IPS DF 6.9 (cell line): ENCODE data around the gene BBS12.
A peak's percentile ranks its signal among the peaks of the same experiment; 100 is the strongest.

Experiments used
- DNase-seq: peaks from one replicate; pipeline ENCODE4 v3.0.0-alpha.2; 2013; ENCODE audit warnings: low read depth, low spot score
- H3K27ac ChIP-seq: one replicate; pipeline ENCODE4 v1.5.1; 2013; ENCODE audit warnings: low read length, control low read depth
- H3K27me3 ChIP-seq: 2 replicates; pipeline ENCODE4 v1.6.1; 2013; ENCODE audit warnings: mild to moderate bottlenecking, low read length; ENCODE audit not compliant: control insufficient read depth, insufficient read depth
- H3K36me3 ChIP-seq: 2 replicates; pipeline ENCODE4 v1.6.1; 2013; ENCODE audit warnings: low read length; ENCODE audit not compliant: control insufficient read depth, insufficient read depth
- H3K4me1 ChIP-seq: 2 replicates; pipeline ENCODE4 v1.6.1; 2013; ENCODE audit warnings: low read length; ENCODE audit not compliant: control insufficient read depth, insufficient read depth
- H3K4me3 ChIP-seq: 2 replicates; pipeline ENCODE4 v1.5.1; 2013; ENCODE audit warnings: mild to moderate bottlenecking, low read length
- H3K9me3 ChIP-seq: 2 replicates; pipeline ENCODE4 v1.6.1; 2013; ENCODE audit warnings: low read length, inconsistent platforms; ENCODE audit not compliant: control insufficient read depth, insufficient read depth
- WGBS: extraction: QIAGEN DNeasy Blood & Tissue Kit; methylation state at CpG from one replicate; pipeline ENCODE4 v1.1.7; 2013; ENCODE audit warnings: mixed read lengths, missing lambda C conversion rate; ENCODE audit not compliant: insufficient read length, insufficient coverage; 5-methylcytosine and 5-hydroxymethylcytosine counted together

Gene BBS12

DNA sequence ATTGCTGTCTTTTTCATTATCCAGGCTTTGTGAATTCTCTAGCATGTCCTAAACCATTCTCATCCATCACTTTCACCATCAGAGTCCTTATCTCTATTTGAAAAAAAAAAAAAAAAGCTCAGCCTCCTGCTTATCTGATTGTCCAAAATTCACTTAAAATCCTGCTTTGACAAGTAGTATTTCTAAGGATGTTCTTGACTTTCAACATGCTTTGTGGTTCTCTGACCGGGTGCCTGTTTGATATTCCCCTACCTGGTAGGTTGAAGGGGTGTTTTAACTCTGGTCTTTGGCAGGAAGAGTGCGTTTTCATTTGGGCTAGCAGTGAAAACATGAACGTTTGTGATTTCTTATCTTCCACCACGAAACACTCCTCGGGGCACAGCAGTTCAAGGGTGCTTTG lies 17.3 kb upstream of the BBS12 start:
- no peak overlapping the region for H3K27ac ChIP-seq
- WGBS = no CpG with 5 or more reads among the region's 5 CpGs
- no peaks in the 10 kb centered on the region for H3K36me3 ChIP-seq
- no peaks in the 10 kb centered on the region for H3K9me3 ChIP-seq
- DNase-seq = no peak
- H3K4me1 ChIP-seq = no peaks in the 10 kb centered on the region
- H3K27me3 ChIP-seq = no peaks in the 10 kb centered on the region
- no peak overlapping the region for H3K4me3 ChIP-seq

DNA sequence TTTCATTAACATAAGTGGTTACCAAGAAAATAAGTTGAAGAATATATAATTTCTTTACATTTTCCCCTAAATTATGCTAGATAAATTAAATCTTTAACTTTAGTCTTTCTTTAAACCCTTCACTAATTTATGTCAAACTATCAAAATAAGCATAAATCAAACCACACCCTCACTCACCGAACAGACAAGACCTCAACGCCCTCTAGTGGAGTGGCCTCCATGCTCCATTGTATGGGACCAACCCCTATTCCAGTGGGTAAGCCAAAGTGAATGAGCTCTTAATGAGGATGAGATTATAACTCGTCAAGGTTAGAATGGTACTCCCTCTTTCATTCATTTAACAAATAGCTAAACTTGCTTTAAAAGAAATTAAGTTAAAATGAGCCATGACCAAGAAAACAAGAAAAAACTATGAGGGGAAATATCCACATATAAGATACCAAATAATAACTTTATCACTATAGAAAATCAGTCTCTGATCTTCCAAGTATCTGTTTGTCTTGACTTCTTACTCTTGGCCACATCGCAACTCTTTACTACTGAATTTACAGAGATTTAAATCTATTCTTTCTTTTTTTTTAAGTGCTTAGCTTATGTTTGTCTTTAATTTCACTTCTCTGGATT lies 15.6 kb upstream of the BBS12 start:
- Histone ChIP-seq H3K9me3 (no peaks in the 10 kb centered on the region), H3K27me3 (no peaks in the 10 kb centered on the region), H3K36me3 (no peaks in the 10 kb centered on the region), H3K27ac (no peak overlapping the region), H3K4me3 (no peak overlapping the region), H3K4me1 (no peaks in the 10 kb centered on the region)
- WGBS = 100% methylated on average over 1 of the region's 4 CpGs
- peak; percentile 57 for DNase-seq

DNA sequence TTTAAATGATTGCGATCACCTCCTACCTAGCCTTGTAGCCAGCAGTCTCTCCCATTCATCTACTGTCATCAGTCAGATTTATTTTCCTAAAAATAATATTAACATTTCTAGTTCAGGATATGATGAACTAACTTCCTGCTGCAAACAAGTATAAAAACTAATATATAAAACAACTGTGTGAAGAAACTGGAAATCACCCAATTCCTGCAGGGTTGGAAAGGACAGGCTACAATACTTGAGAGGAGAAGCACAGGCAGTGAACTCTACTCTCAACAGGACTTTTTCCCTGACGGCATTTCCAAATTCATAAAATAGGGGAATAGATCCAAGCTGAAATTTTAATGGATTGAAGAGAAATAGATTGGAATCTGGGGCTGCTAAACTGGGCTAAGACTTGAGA lies 14.2 kb upstream of the BBS12 start:
- Histone ChIP-seq H3K4me3 (no peak overlapping the region), H3K9me3 (no peaks in the 10 kb centered on the region), H3K27me3 (no peaks in the 10 kb centered on the region), H3K4me1 (no peaks in the 10 kb centered on the region), H3K36me3 (no peaks in the 10 kb centered on the region), H3K27ac (no peak overlapping the region)
- no CpG with 5 or more reads among the region's 2 CpGs for WGBS
- no peak for DNase-seq

DNA sequence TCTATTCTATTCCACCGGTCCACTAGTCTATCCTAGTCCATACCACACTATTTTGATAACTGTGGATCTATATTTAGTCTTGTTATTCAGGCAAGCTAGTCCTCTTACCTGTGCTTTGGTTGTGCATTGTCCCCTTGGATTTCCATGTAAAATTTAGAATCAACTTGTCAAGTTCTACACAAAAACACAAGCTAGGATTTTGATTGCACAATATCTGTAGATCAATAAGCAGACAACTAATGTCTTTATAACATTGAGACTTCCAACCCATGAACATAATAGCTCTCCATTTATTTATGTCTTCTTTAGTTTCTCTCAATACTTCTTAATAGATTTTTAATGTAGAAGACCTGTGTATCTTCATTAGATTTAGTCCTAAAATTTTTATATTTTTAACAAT lies 10.2 kb upstream of the BBS12 start:
- no peaks in the 10 kb centered on the region for H3K36me3 ChIP-seq
- H3K4me3 ChIP-seq = no peak overlapping the region
- no peak overlapping the region for H3K27ac ChIP-seq
- no peak for DNase-seq
- H3K9me3 ChIP-seq = no peaks in the 10 kb centered on the region
- no CpG with 5 or more reads among the region's 1 CpG for WGBS
- H3K27me3 ChIP-seq = no peaks in the 10 kb centered on the region
- H3K4me1 ChIP-seq = no peaks in the 10 kb centered on the region

DNA sequence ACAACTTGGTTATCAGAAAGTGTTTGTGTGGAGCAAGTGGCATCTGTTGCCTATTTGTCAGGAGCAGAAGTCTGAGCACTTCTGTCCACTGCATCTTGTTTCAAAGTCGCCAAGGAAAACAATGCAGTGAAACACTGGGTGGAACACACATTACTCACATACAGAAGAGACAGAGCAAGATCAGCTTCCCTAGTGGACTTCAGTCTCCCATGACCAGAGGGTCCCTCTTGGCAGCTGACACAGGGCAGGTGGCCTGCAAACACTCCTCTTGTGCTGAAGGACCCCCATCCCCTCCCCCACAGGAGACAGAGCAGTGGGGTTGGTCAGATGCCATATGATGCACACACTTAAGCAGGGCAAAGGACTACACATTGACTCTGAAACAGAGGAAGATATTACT lies 3.6 kb upstream of the BBS12 start:
- no CpG with 5 or more reads among the region's 1 CpG for WGBS
- Histone ChIP-seq H3K4me1 (no peaks in the 10 kb centered on the region; the same call in 1 of the 2 replicates), H3K27ac (no peak overlapping the region), H3K27me3 (no peaks in the 10 kb centered on the region), H3K9me3 (no peaks in the 10 kb centered on the region), H3K4me3 (no peak overlapping the region), H3K36me3 (no peaks in the 10 kb centered on the region)
- no peak for DNase-seq

DNA sequence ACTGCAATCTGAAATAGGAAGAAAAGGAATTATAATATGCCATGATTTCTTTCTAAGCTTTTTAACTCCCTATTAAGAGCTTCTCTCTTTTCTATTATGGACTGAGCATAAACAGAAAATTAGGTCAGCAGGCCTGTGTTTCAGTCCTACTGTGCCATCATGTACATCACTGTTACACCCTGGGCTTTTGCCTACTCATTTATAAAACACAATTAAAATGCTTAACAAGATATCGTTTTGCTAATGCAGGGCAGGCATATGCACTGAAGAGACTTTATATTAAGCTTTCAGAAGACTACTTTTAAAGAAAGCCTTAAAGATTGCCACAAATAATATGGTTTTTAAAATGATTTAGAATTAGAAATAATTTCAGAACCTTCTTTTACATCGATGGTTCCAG lies 828 bp upstream of the BBS12 start:
- Histone ChIP-seq H3K9me3 (no peaks in the 10 kb centered on the region), H3K4me1 (no peaks in the 10 kb centered on the region; the same call in 1 of the 2 replicates), H3K27ac (no peak overlapping the region), H3K4me3 (no peak overlapping the region), H3K27me3 (no peaks in the 10 kb centered on the region), H3K36me3 (no peaks in the 10 kb centered on the region)
- WGBS = no CpG with 5 or more reads among the region's 2 CpGs
- DNase-seq = no peak

DNA sequence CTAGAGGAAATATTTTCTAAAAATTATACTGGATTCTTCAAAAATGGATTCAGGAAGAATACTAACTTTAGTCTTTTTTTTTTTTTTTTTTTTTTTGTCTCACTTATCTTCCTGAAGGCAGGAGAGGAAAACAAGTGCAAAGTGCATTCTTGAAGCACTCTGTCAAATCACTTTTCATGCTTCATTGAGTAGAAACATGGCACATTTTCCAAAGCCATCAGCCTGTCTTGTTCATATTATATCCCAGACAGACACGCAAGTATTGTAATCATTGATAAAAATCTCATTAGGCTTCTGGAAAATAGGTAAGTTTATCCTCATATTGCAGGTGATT lies 1.2 kb downstream of the BBS12 start:
- no CpG with 5 or more reads among the region's 1 CpG for WGBS
- H3K27ac ChIP-seq = no peak overlapping the region

DNA sequence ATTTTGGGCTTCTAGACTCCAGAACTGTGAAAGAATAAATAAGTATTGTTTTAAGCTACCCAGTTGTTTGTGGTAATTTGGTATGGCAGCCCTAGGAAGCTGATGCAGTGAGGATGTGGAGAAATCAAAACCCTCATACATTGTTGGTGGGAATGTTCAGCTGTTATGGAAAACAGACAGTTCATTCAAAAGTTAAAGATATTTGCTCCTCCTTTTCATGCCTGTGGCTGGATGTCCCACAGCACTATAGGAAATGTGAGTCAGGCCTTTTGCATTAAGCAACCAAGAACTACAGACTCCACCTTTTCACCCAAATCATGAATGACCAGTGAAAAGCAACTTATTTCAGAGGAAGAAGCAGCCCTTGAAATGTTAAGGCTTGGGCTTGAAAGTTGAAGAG lies 6.7 kb downstream of the BBS12 start:
- Histone ChIP-seq H3K4me1 (no peaks in the 10 kb centered on the region), H3K27me3 (no peaks in the 10 kb centered on the region), H3K4me3 (no peak overlapping the region), H3K36me3 (no peaks in the 10 kb centered on the region), H3K9me3 (no peaks in the 10 kb centered on the region), H3K27ac (no peak overlapping the region)
- no peak for DNase-seq

More for the DNA sequence above, 1.2 kb downstream of the BBS12 start:
- H3K9me3 ChIP-seq = no peaks in the 10 kb centered on the region
- no peak overlapping the region for H3K4me3 ChIP-seq
- no peaks in the 10 kb centered on the region for H3K27me3 ChIP-seq
- H3K36me3 ChIP-seq = no peaks in the 10 kb centered on the region
- no peaks in the 10 kb centered on the region; the same call in 1 of the 2 replicates for H3K4me1 ChIP-seq
- no peak for DNase-seq

DNA sequence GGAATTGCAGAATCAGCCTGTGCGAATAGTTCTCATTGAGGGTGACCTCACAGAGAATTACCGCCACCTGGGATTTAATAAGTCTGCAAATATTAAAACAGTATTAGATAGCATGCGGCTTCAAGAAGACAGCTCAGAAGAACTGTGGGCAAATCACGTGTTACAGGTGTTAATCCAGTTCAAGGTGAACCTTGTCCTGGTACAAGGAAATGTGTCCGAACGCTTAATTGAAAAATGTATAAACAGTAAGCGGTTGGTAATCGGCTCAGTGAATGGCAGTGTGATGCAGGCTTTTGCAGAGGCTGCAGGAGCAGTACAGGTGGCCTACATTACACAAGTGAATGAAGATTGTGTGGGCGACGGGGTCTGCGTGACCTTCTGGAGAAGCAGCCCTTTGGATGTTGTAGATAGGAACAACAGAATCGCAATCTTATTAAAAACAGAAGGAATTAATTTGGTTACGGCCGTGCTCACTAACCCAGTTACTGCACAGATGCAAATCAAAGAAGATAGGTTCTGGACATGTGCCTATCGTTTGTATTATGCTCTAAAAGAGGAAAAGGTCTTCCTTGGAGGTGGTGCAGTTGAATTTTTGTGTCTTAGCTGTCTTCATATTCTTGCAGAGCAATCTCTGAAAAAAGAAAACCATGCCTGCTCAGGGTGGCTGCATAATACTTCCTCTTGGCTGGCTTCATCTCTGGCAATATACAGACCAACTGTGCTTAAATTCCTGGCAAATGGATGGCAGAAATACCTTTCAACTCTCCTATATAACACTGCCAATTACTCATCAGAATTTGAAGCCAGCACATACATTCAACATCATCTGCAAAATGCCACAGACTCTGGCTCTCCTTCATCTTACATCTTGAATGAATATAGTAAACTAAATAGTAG lies 10.7 kb downstream of the BBS12 start:
- no peaks in the 10 kb centered on the region for H3K9me3 ChIP-seq
- no peaks in the 10 kb centered on the region for H3K27me3 ChIP-seq
- DNase-seq = no peak
- no peak overlapping the region for H3K4me3 ChIP-seq
- H3K27ac ChIP-seq = no peak overlapping the region
- H3K4me1 ChIP-seq = 0 out of 2 replicates have a peak, but pooled peaks cover 1% of the 10 kb centered on the region
- no peaks in the 10 kb centered on the region for H3K36me3 ChIP-seq
- no CpG with 5 or more reads among the region's 15 CpGs for WGBS

DNA sequence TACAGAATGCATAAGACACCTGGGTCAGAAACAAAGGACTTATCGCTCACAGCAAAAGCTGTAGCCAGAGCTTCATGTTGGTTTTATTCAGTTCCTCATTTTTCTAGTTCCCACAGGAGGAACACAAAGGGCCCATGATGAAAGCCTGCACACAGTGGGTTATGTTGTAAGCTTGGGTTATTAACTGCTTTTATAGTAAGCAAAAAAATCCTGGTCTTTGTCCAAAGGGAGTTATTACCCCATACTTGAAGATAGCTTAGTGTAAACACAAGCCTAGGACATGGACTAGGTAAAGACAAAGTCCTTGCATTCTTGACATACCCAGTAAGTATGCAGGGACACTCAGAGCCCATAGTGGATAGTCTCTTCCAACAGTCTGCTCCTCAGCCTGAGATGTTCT lies 11.7 kb downstream of the BBS12 start:
- DNase-seq = no peak
- no peak overlapping the region for H3K27ac ChIP-seq

More for the DNA sequence above, 11.7 kb downstream of the BBS12 start:
- no peaks in the 10 kb centered on the region for H3K36me3 ChIP-seq
- H3K9me3 ChIP-seq = no peaks in the 10 kb centered on the region
- 0 out of 2 replicates have a peak, but pooled peaks cover 1% of the 10 kb centered on the region for H3K4me1 ChIP-seq
- WGBS = no CpG with 5 or more reads among the region's 1 CpG
- H3K4me3 ChIP-seq = no peak overlapping the region
- no peaks in the 10 kb centered on the region for H3K27me3 ChIP-seq
